ENCODE data around the gene SPOCK1. TPM values are rescaled to one million over a fixed set of nuclear protein-coding genes. Genes with fewer than 3 reads are reported as not detected.

Gene SPOCK1
- total and polyA plus RNA-seq, 9 of the 15 experiments (the other 6 are each of a cell fraction or from before 2014, with no cell fraction given), result 0.01 to 0.35 (median 0.04) TPM; not detected in 6

GRCh38 chr5:137448868-137449267 lies 50.3 kb downstream of the SPOCK1 start (continued):
- TF ChIP-seq, protein P1, sequence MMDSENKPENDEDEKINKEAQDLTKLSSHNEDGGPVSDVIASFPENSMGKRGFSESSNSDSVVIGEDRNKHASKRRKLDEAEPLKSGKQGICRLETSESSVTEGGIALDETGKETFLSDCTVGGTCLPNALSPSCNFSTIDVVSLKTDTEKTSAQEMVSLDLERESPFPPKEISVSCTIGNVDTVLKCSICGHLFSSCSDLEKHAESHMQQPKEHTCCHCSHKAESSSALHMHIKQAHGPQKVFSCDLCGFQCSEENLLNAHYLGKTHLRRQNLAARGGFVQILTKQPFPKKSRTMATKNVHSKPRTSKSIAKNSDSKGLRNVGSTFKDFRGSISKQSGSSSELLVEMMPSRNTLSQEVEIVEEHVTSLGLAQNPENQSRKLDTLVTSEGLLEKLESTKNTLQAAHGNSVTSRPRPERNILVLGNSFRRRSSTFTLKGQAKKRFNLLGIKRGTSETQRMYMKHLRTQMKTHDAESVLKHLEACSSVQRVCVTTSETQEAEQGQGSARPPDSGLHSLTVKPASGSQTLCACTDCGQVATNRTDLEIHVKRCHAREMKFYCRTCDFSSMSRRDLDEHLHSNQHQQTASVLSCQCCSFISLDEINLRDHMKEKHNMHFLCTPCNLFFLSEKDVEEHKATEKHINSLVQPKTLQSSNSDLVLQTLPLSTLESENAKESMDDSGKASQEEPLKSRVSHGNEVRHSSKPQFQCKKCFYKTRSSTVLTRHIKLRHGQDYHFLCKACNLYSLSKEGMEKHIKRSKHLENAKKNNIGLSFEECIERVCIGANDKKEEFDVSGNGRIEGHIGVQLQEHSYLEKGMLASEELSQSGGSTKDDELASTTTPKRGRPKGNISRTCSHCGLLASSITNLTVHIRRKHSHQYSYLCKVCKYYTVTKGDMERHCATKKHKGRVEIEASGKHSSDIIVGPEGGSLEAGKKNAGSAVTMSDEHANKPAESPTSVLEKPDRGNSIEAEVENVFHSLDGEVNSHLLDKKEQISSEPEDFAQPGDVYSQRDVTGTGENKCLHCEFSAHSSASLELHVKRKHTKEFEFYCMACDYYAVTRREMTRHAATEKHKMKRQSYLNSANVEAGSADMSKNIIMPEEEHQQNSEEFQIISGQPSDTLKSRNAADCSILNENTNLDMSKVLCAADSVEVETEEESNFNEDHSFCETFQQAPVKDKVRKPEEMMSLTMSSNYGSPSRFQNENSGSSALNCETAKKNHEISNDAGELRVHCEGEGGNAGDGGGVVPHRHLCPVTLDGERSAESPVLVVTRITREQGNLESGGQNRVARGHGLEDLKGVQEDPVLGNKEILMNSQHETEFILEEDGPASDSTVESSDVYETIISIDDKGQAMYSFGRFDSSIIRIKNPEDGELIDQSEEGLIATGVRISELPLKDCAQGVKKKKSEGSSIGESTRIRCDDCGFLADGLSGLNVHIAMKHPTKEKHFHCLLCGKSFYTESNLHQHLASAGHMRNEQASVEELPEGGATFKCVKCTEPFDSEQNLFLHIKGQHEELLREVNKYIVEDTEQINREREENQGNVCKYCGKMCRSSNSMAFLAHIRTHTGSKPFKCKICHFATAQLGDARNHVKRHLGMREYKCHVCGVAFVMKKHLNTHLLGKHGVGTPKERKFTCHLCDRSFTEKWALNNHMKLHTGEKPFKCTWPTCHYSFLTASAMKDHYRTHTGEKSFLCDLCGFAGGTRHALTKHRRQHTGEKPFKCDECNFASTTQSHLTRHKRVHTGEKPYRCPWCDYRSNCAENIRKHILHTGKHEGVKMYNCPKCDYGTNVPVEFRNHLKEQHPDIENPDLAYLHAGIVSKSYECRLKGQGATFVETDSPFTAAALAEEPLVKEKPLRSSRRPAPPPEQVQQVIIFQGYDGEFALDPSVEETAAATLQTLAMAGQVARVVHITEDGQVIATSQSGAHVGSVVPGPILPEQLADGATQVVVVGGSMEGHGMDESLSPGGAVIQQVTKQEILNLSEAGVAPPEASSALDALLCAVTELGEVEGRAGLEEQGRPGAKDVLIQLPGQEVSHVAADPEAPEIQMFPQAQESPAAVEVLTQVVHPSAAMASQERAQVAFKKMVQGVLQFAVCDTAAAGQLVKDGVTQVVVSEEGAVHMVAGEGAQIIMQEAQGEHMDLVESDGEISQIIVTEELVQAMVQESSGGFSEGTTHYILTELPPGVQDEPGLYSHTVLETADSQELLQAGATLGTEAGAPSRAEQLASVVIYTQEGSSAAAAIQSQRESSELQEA (IDR thresholded peaks at IDR 0.05; ENCODE audit: low read depth), result no peak
- no peak for TF ChIP-seq CREBBP (IDR thresholded peaks at IDR 0.05; ENCODE audit: low read depth, low read length)
- no peak for TF ChIP-seq FOSL1 (tag; conservative IDR thresholded peaks at IDR 0.05)
- no peak for TF ChIP-seq YY1 (IDR thresholded peaks at IDR 0.05; ENCODE audit: borderline replicate concordance in 1 of 3, control insufficient read depth in 1 of 3, extremely low read depth in 1 of 3, insufficient read depth in 3 of 3, insufficient read length in 1 of 3, insufficient replicate concordance in 2 of 3, low read depth in 1 of 3, low read length in 2 of 3)
